GM12878 (cell line): ENCODE results near the gene SON. TPM values are rescaled to one million over a fixed set of nuclear protein-coding genes. Genes with fewer than 3 reads are reported as not detected.

Source experiments
- CBFB ChIP-seq: IDR thresholded peaks from 2 replicates; pipeline ENCODE4 v1.6.1; 2016; ENCODE audit warnings: antibody characterized with exemption, low read depth
- MYC ChIP-seq: IDR thresholded peaks from 2 replicates; pipeline ENCODE4 v1.6.1; 2011; ENCODE audit warnings: mild to moderate bottlenecking, low read length, moderate library complexity, inconsistent platforms; ENCODE audit not compliant: insufficient read depth, insufficient replicate concordance, insufficient read length, severe bottlenecking
- NFIC ChIP-seq: IDR thresholded peaks from 2 replicates; pipeline ENCODE4 v1.6.1; 2012; ENCODE audit warnings: low read depth, mild to moderate bottlenecking, inconsistent platforms, low read length, moderate library complexity
- NFXL1 ChIP-seq: fragments of 450-650 bp; IDR thresholded peaks from 2 replicates; pipeline ENCODE4 v1.6.1; 2017; ENCODE audit warnings: antibody characterized with exemption, mild to moderate bottlenecking, borderline replicate concordance
- RAD51 ChIP-seq: fragments of 450-650 bp; IDR thresholded peaks from 2 replicates; pipeline ENCODE4 v1.6.1; 2016; ENCODE audit warnings: moderate library complexity, mild to moderate bottlenecking, inconsistent platforms
- RUNX3 ChIP-seq: IDR thresholded peaks from 2 replicates; pipeline ENCODE4 v1.6.1; 2012; ENCODE audit warnings: low read length, inconsistent platforms
- SPI1 ChIP-seq: IDR thresholded peaks from 2 replicates; pipeline ENCODE4 v1.6.1; 2011; ENCODE audit warnings: low read depth, mild to moderate bottlenecking, low read length, moderate library complexity, borderline replicate concordance; ENCODE audit not compliant: insufficient read depth
- WRNIP1 ChIP-seq: IDR thresholded peaks from 2 replicates; pipeline ENCODE4 v1.6.1; 2011; ENCODE audit warnings: low read depth, low read length, improper control_type of control experiment, borderline replicate concordance
- ZSCAN29 ChIP-seq: fragments of 450-650 bp; IDR thresholded peaks from 2 replicates; pipeline ENCODE4 v1.6.1; 2017; ENCODE audit warnings: mild to moderate bottlenecking, moderate library complexity
- polyA plus RNA-seq, 11 experiments: library from polyadenylated mRNA; depleted of rRNA in 4 of 11; unstranded in 6 of 11; stranded (reverse) in 5 of 11; fragments of >200 nt; fragmentation: Nextera tagmentation in 4 of 11; fragmentation: Illumina TruSeq in 1 of 11; extraction: Ambion mirVana in 4 of 11; extraction: Trizol in 1 of 11; gene quantifications; 1 replicate in 1 of 11; 2 replicates in 10 of 11; pipeline versions ENCODE4 v1.2.1 to v1.2.3, GENCODE V29; 2011 to 2016; ENCODE audit warnings: inconsistent platforms in 2 of 11, missing spikeins in 2 of 11, low read depth in 1 of 11
- total RNA-seq, 4 experiments: library from RNA; depleted of rRNA in 3 of 4; stranded (reverse); fragments of >200 nt in 3 of 4; fragmentation: Illumina TruSeq in 1 of 4; extraction: Trizol in 1 of 4; gene quantifications; 2 replicates each; pipeline versions ENCODE4 v1.2.1 to v1.2.3, GENCODE V29; 2013 to 2021
- TF ChIP-seq, protein P1 (sequence below): fragments of 450-650 bp; formaldehyde crosslinking; IDR thresholded peaks from 2 replicates; pipeline ENCODE4 v1.4.0; 2020; ENCODE audit warnings: mild to moderate bottlenecking, moderate library complexity
- TF ChIP-seq, protein P2 (sequence below): IDR thresholded peaks from 2 replicates; pipeline ENCODE4 v1.6.1; 2012; ENCODE audit warnings: mild to moderate bottlenecking, low read depth, low read length
- TF ChIP-seq, protein P3 (sequence below): fragments of 450-650 bp; conservative IDR thresholded peaks from 2 replicates; pipeline ENCODE4 v1.6.1; 2017; ENCODE audit warnings: mild to moderate bottlenecking, moderate library complexity
- TF ChIP-seq, protein P4 (sequence below): fragments of 450-650 bp; IDR thresholded peaks from 2 replicates; pipeline ENCODE4 v1.6.1; 2016; ENCODE audit warnings: mild to moderate bottlenecking, moderate library complexity, borderline replicate concordance

Gene SON
- total and polyA plus RNA-seq, 10 of the 15 experiments (the other 5 are each of a cell fraction or from before 2014, with no cell fraction given) = 95.7 to 788 (median 251) TPM

DNA sequence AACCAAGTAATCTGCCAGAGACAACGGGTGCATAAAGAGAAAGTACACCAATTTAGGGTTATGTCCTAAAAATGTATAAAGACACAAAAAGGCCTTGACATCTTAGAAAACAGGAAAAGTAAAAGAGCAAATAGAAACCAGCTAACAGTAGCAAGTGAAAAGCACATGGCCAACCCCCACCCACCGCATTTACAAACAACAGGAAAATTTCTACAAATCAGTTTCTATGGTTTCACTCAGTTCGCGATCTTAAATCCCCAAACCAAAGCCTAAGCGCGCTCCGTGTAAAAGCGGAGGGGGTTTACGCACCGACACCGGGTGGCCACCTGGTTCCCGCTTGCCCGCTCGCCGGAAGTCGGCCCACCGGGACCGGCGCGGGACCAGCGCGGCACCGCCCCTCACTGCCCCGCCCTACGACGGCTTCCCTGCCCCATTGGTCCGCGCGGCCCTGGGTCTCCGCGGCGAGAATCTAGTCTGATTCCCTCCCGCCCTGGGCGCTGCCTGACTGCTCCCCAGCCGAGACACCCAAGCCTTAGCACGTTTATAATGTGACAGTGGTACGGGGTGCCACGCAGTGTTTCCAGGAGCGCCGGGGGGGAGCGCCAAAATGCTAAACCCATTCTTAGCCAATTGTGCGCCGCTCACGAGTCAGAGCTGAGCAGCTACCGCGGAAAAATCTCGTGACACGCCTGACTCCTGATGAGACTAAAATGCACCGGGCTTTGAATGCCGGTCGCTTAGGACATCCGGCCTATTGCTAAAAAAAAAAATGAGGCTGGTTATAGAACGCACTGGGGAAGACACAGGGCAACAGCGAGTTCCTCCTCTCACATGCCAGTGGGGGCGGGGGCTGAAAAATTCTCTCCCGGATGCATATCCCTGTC lies 840 bp upstream of the SON start, which contains the start of gene GART (continued):
- TF ChIP-seq, protein P1, sequence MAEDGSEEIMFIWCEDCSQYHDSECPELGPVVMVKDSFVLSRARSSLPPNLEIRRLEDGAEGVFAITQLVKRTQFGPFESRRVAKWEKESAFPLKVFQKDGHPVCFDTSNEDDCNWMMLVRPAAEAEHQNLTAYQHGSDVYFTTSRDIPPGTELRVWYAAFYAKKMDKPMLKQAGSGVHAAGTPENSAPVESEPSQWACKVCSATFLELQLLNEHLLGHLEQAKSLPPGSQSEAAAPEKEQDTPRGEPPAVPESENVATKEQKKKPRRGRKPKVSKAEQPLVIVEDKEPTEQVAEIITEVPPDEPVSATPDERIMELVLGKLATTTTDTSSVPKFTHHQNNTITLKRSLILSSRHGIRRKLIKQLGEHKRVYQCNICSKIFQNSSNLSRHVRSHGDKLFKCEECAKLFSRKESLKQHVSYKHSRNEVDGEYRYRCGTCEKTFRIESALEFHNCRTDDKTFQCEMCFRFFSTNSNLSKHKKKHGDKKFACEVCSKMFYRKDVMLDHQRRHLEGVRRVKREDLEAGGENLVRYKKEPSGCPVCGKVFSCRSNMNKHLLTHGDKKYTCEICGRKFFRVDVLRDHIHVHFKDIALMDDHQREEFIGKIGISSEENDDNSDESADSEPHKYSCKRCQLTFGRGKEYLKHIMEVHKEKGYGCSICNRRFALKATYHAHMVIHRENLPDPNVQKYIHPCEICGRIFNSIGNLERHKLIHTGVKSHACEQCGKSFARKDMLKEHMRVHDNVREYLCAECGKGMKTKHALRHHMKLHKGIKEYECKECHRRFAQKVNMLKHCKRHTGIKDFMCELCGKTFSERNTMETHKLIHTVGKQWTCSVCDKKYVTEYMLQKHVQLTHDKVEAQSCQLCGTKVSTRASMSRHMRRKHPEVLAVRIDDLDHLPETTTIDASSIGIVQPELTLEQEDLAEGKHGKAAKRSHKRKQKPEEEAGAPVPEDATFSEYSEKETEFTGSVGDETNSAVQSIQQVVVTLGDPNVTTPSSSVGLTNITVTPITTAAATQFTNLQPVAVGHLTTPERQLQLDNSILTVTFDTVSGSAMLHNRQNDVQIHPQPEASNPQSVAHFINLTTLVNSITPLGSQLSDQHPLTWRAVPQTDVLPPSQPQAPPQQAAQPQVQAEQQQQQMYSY (CRISPR knock-in tag) = no peak
- TF ChIP-seq WRNIP1 (no peak), RAD51 (0 out of 2 replicates have a peak, but pooled peaks have one; percentile 25), CBFB (no peak), SPI1 (no peak), MYC (peak; percentile 80), RUNX3 (peak; percentile 34), ZSCAN29 (no peak), NFXL1 (no peak), NFIC (no peak)
- TF ChIP-seq, protein P2, sequence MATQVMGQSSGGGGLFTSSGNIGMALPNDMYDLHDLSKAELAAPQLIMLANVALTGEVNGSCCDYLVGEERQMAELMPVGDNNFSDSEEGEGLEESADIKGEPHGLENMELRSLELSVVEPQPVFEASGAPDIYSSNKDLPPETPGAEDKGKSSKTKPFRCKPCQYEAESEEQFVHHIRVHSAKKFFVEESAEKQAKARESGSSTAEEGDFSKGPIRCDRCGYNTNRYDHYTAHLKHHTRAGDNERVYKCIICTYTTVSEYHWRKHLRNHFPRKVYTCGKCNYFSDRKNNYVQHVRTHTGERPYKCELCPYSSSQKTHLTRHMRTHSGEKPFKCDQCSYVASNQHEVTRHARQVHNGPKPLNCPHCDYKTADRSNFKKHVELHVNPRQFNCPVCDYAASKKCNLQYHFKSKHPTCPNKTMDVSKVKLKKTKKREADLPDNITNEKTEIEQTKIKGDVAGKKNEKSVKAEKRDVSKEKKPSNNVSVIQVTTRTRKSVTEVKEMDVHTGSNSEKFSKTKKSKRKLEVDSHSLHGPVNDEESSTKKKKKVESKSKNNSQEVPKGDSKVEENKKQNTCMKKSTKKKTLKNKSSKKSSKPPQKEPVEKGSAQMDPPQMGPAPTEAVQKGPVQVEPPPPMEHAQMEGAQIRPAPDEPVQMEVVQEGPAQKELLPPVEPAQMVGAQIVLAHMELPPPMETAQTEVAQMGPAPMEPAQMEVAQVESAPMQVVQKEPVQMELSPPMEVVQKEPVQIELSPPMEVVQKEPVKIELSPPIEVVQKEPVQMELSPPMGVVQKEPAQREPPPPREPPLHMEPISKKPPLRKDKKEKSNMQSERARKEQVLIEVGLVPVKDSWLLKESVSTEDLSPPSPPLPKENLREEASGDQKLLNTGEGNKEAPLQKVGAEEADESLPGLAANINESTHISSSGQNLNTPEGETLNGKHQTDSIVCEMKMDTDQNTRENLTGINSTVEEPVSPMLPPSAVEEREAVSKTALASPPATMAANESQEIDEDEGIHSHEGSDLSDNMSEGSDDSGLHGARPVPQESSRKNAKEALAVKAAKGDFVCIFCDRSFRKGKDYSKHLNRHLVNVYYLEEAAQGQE = no peak
- TF ChIP-seq, protein P3, sequence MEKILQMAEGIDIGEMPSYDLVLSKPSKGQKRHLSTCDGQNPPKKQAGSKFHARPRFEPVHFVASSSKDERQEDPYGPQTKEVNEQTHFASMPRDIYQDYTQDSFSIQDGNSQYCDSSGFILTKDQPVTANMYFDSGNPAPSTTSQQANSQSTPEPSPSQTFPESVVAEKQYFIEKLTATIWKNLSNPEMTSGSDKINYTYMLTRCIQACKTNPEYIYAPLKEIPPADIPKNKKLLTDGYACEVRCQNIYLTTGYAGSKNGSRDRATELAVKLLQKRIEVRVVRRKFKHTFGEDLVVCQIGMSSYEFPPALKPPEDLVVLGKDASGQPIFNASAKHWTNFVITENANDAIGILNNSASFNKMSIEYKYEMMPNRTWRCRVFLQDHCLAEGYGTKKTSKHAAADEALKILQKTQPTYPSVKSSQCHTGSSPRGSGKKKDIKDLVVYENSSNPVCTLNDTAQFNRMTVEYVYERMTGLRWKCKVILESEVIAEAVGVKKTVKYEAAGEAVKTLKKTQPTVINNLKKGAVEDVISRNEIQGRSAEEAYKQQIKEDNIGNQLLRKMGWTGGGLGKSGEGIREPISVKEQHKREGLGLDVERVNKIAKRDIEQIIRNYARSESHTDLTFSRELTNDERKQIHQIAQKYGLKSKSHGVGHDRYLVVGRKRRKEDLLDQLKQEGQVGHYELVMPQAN = peak; percentile 66
- TF ChIP-seq, protein P4, sequence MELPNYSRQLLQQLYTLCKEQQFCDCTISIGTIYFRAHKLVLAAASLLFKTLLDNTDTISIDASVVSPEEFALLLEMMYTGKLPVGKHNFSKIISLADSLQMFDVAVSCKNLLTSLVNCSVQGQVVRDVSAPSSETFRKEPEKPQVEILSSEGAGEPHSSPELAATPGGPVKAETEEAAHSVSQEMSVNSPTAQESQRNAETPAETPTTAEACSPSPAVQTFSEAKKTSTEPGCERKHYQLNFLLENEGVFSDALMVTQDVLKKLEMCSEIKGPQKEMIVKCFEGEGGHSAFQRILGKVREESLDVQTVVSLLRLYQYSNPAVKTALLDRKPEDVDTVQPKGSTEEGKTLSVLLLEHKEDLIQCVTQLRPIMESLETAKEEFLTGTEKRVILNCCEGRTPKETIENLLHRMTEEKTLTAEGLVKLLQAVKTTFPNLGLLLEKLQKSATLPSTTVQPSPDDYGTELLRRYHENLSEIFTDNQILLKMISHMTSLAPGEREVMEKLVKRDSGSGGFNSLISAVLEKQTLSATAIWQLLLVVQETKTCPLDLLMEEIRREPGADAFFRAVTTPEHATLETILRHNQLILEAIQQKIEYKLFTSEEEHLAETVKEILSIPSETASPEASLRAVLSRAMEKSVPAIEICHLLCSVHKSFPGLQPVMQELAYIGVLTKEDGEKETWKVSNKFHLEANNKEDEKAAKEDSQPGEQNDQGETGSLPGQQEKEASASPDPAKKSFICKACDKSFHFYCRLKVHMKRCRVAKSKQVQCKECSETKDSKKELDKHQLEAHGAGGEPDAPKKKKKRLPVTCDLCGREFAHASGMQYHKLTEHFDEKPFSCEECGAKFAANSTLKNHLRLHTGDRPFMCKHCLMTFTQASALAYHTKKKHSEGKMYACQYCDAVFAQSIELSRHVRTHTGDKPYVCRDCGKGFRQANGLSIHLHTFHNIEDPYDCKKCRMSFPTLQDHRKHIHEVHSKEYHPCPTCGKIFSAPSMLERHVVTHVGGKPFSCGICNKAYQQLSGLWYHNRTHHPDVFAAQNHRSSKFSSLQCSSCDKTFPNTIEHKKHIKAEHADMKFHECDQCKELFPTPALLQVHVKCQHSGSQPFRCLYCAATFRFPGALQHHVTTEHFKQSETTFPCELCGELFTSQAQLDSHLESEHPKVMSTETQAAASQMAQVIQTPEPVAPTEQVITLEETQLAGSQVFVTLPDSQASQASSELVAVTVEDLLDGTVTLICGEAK = peak; percentile 65; the same call in 1 of the 2 replicates
